ENCODE measurements around the gene ONECUT1.
"Not testable (repeated sequence)": the region's sequence is repeated elsewhere in the genome, so short reads cannot be mapped to it uniquely, and the experiment has no call there.

The ONECUT1 gene

GRCh38 chr15:52790169-52790708 is at the start of gene ONECUT1:
ONECUT1 (minus strand) TSS chr15:52790336; CDS start chr15:52789884, 452 bp downstream.
- DNase-seq (ENCODE audit: low read depth): no peak

DNA sequence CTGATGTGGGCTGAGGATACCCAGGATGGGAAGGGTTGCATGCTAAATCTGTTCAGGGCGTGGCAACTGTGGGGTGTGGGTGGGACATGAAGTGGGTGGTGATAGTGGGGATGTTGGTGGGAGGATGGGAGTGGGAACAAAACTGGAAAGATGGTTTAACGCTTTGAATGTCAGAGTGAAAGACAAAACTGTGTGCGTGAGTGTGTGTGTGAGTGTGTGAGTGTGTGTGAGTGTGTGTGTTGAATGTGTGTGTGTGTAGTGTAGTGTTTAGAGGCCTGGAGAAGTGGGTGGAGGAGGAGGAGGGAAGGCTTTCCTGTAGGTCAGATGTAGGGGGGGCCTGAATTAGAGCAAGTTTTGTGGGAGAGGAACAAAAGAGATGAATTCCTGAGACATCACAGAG is 44.2 kb upstream of the ONECUT1 start:
- no peak for DNase-seq (ENCODE audit: low read depth)

DNA sequence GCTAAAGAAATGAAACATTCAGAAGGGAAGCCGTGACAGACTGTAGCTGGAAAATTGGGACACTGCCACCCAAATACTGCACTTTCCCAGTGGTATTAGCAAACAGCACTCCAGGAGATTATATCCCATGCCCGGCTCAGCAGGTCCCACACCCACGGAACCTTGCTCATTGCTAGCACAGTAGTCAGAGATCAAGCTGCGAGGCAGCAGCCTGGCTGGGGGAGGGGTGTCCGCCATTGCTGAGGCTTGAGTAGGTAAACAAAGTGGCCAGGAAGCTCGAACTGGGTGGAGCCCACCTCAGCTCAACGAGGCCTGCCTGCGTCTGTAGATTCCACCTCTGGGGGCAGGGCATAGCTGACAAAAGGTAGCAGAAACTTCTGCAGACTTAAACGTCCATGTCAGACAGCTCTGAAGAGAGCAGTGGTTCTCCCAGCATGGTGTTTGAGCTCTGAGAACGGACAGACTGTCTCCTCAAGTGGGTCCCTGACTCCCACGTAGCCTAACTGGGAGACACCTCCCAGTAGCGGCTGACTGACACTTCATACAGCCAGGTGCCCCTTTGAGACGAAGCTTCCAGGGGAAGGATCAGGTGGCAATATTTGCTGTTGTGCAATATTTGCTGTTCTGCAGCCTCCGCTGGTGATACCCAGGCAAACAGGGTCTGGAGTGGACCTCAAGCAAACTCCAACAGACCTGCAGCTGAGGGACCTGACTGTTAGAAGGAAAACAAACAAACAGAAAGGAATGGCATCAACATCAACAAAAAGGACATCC is 34.2 kb upstream of the ONECUT1 start:
- not testable (repeated sequence) for DNase-seq (ENCODE audit: low read depth)

GRCh38 chr15:52822475-52822874 is 32.3 kb upstream of the ONECUT1 start:
- DNase-seq (ENCODE audit: low read depth): no peak

GRCh38 chr15:52819253-52819652 is 29.1 kb upstream of the ONECUT1 start:
- DNase-seq (ENCODE audit: low read depth): no peak

- not testable (repeated sequence) for DNase-seq (ENCODE audit: low read depth)
Measured at GRCh38 chr15:52815899-52816298, 25.8 kb upstream of the ONECUT1 start.

GRCh38 chr15:52808996-52809395 is 18.9 kb upstream of the ONECUT1 start:
- no peak for DNase-seq (ENCODE audit: low read depth)

- no peak for DNase-seq (ENCODE audit: low read depth)
Measured at GRCh38 chr15:52808441-52808840, 18.3 kb upstream of the ONECUT1 start.

GRCh38 chr15:52806284-52806655 is 16.1 kb upstream of the ONECUT1 start:
- no peak for DNase-seq (ENCODE audit: low read depth)

DNA sequence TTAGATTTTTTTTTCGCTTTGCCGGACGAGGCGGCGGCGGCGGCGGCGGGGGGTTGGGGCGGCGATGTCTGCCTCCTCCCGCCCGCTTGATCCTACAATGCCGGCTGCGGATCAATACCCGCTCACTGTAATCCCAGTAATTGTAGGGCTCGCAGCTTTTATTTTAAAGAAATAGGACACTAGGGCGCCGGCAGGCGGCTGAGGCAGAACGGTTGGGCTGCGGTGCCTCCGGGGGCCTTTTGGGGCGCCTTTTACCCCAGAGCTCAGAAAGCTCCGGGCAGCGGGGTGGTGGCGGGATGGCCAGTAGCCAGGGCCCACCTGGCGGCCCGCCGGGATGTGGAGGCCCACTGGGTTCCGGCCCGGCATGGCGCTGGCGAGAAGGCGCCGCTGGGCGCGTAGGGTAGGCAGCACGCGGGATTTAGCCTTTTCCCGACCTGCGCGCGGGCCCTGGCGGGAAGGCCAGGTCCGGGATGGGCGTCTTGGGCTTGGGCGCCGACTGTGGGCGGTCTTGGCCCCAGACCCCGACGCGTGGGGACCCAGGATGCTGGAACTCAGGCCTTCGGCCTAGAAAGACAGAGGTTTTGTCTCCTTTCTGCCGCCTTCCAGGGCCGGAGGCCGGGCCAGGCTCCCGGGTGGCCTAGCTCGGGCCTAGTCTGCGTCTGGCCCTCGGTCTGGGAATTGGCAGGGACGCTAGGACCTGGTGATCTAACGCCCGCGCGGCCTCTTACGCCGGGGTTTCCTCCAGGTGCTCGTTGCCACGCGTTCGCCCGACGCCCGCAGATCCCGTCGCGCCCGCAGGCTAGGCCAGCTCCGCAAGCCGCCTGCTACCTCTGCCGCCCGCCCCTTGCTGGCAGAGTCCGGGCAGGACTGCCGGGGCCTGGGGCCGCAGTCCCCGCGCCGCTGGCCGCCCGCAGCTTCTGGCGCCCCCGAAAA is 15.5 kb upstream of the ONECUT1 start:
- DNase-seq (ENCODE audit: low read depth): no peak

DNA sequence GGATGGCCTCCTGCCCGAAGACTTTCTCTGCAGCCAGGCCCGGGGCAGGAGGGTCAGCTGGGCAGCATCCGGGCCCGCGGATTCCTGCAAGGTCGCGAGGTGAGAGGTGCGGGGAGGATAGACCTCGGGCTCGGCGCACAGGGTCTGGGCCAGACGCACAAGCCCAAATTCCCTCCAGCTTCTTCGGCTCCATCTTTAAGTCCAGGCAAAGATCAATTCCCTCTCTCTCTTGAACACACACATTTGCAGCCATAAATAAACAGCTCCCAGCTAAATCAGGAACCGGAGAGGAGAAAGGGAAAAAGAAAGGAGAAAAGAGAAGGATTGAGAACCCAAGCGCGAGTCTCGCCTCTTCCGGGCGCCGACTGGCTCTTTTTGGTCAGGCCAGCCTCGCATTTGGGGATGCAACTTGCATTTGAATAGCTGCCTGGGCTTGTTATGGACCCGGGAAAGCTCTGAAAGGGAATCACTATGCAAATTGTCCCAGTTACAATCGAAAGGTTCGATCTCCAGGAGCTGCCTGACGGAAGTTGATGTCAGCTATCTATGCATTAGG is 14.5 kb upstream of the ONECUT1 start:
- no peak for DNase-seq (ENCODE audit: low read depth)

DNA sequence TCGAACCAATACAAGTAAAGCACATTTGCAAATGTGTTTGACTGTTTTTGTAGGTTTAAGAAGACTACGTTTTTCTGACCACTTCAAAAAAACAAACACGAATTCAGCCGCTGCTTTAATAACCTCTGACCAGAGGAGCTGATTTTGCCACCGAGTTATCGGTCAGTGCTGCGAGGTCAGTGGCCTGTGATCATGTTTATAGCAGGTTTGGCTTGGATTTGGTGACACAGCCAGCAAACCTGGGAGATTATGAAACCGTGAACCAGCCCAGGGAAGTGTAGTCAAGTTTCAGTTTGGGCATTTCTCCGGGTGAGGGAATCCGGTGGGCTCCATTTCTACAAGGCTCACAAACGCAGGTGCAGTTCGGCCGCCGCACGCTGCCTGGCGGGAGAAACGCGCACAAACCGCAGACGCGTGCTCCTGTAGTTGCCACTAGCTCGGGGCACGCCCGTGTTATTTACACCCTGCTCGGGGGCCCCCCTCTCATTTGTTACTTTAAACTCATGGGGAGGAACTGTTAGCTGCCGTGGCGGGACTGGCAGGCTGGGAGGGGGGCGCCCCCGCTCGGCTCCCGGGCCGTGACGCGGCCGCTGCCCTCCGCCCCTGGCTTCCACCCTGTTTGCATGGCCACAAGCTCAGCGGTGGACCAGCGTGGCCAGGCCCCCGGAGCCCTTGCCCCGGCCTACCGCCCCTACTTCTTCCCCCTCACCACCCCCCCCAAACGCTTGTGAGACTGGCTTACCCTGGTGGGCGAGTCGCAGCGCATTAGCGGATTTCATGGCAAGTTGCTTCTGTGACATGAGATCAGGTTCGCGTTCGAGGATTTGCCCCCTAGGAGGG is 13.6 kb upstream of the ONECUT1 start:
- DNase-seq (ENCODE audit: low read depth): no peak

DNA sequence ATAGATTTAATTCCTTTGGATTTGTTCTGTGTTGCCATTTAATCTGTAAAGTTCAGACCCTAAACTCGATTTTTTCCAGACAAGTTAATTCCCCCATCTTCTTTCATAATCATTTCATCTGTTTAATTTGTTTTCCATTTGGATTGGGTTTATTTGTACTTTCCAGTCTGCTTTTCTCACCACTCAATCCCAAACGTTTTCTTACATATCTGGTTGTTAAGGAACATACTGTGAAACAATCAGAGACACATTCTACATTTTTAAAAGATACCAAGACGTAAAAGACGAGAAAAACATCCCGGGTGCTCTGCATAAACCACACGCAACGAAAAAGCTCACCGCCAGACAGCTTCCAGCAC is 13.0 kb upstream of the ONECUT1 start:
- no peak for DNase-seq (ENCODE audit: low read depth)

- DNase-seq (ENCODE audit: low read depth): no peak
Measured at GRCh38 chr15:52802110-52802509, 12.0 kb upstream of the ONECUT1 start.

GRCh38 chr15:52801748-52802085 is 11.6 kb upstream of the ONECUT1 start:
- DNase-seq (ENCODE audit: low read depth): no peak

DNA sequence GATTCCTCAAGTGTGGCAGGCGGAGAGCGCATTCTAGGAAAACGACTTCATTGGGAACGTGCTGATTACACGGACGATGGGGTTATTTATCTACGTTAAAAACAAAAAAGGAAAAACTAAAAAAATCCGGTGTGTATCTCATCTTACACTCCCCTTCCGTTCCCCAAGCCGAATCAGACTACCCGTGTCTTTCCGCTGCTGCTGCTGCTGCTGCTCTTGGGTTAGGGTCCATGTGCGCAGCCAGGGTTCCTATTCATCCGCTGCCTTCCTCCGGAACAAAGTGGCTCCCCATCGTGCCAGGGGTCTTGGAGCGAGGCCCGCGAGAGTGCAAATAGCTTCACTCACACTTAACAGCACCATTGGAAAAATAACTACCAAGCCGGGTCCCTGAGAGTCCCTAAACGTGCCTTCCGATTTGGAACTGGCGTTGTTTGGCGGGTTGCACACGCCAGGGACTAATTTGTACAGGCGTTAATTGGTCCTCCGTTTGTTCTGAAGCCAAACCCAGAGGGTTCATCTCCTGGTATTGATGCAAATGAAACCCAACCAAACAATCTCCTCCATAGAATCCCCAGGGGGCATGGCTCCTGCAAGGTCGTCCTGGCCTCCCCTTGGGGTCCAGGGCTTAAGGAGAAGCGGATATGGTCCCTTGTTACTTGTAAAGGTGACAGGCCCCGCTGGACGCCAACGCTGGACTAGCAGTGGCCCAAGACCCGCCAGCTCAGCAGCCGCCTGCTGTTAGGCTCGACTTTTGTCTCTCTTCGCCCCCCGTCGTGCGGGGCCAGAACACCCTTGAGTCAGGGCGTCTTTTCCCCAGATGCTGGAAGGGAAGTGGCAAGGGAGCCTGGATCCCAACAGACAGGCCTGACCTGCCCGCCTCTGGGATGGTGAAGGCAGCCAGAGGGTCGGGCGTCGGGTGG is 11.0 kb upstream of the ONECUT1 start:
- no peak for DNase-seq (ENCODE audit: low read depth)

DNA sequence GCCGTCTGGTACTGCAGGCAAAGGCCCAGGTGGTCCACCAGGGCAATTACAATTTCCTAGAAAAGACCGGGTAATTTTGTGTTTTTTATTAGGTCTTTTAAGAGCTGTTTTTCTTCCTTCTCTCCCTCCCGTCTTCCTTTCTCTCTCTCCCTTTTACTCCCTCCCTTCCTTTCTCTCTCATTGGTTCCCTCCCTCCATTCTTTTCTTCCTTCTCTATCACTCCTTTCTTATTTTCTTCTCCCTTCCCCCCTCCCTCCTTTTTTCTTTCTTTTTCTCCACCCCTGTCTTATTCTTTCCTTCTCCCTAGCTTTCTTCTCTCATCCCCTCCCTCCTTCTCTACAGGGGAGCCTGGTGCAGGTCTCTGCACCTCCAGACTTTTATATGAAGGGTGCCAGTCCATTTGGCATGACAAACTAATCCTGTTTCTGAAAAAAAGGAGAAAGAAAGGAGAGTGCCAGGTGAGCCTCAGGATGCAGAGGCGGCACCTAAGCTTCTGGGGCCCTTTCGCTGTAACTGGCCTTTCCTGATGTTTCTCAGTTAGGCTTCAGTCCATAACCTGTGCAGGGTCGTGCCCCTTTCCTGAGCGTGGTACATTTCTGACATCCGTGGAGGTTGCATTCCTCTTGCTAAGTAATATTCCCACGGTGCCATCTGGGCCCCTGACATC is 9.1 kb upstream of the ONECUT1 start:
- no peak for DNase-seq (ENCODE audit: low read depth)

- no peak for DNase-seq (ENCODE audit: low read depth)
Measured at GRCh38 chr15:52798529-52799101, 8.5 kb upstream of the ONECUT1 start.

- no peak for DNase-seq (ENCODE audit: low read depth)
Measured at GRCh38 chr15:52797625-52798501, 7.7 kb upstream of the ONECUT1 start.
